ENCODE results near the gene B3GAT1. TPM values are rescaled to one million over a fixed set of nuclear protein-coding genes. Genes with fewer than 3 reads are reported as not detected.

B3GAT1 gene
- total RNA-seq, 4 donors from 2014 or later = 0.13 to 0.58 (median 0.44) TPM; not detected in 1

- no peak overlapping the region for H3K4me3 ChIP-seq (ENCODE audit: low read depth, poor library complexity, severe bottlenecking)
- intact Hi-C loops (cut with DNase I; ENCODE audit: low total_unique reads) = no loop called here
- DNase-seq (ENCODE audit: low spot score in 2 of 2) = no peak
- WGBS, 2 donors = 17 to 29% methylated on average over 16 to 17 of the region's 17 CpGs
- TF ChIP-seq POLR2A (IDR thresholded peaks at IDR 0.05) = no peak
- TF ChIP-seq CTCF (IDR thresholded peaks at IDR 0.05) = no peak
Measured at GRCh38 chr11:134414766-134415765, 3.0 kb upstream of the B3GAT1 start.

GRCh38 chr11:134413826-134414731 is 2.0 kb upstream of the B3GAT1 start:
- H3K4me3 ChIP-seq (ENCODE audit: low read depth, poor library complexity, severe bottlenecking) = no peak overlapping the region
- intact Hi-C loops (cut with DNase I; ENCODE audit: low total_unique reads) = no loop called here
- whole genome bisulfite sequencing, 2 donors = 29 to 31% methylated on average over 18 of the region's 18 CpGs
- no peak for DNase-seq (ENCODE audit: low spot score in 2 of 2)
- TF ChIP-seq CTCF (IDR thresholded peaks at IDR 0.05) (no peak), POLR2A (IDR thresholded peaks at IDR 0.05) (no peak)

GRCh38 chr11:134413043-134413825 is 1.2 kb upstream of the B3GAT1 start:
- no peak for DNase-seq (ENCODE audit: low spot score in 2 of 2)
- intact Hi-C loops (cut with DNase I; ENCODE audit: low total_unique reads) = no loop called here
- WGBS, 2 donors = 9 to 13% methylated on average over 21 to 22 of the region's 22 CpGs
- TF ChIP-seq CTCF (IDR thresholded peaks at IDR 0.05) = no peak
- TF ChIP-seq POLR2A (IDR thresholded peaks at IDR 0.05) = no peak
- no peak overlapping the region for H3K4me3 ChIP-seq (ENCODE audit: low read depth, poor library complexity, severe bottlenecking)

GRCh38 chr11:134410766-134411165 is 1.3 kb downstream of the B3GAT1 start:
- no peak for DNase-seq (ENCODE audit: low spot score in 2 of 2)
- WGBS, 2 donors = 69 to 74% methylated on average over 5 of the region's 5 CpGs
- H3K4me3 ChIP-seq (ENCODE audit: low read depth, poor library complexity, severe bottlenecking) = no peak overlapping the region
- TF ChIP-seq POLR2A (IDR thresholded peaks at IDR 0.05) = no peak
- TF ChIP-seq CTCF (IDR thresholded peaks at IDR 0.05) = no peak
- intact Hi-C loops (cut with DNase I; ENCODE audit: low total_unique reads) = no loop called here

Data from lower leg skin (tissue), 4 donors.